Astrocyte of the hippocampus (primary cell): ENCODE data around the gene PSEN1.
A peak's percentile ranks its signal among the peaks of the same experiment; 100 is the strongest.

Experiments
- DNase-seq: peaks from one replicate; pipeline ENCODE4 v3.0.0; 2011; ENCODE audit warnings: low read depth, low spot score

PSEN1 gene

GRCh38 chr14:73239393-73240241, 103.3 kb downstream of the PSEN1 start:
- DNase-seq: peak; percentile 89

GRCh38 chr14:73240816-73241480, 104.6 kb downstream of the PSEN1 start:
- no peak for DNase-seq

- DNase-seq: no peak
Observed at GRCh38 chr14:73241481-73242165, 105.3 kb downstream of the PSEN1 start.

- no peak for DNase-seq
Observed at GRCh38 chr14:73242357-73242901, 106.1 kb downstream of the PSEN1 start.

- DNase-seq: no peak
Observed at GRCh38 chr14:73243341-73243740, 107.0 kb downstream of the PSEN1 start.

- DNase-seq: no peak
Observed at GRCh38 chr14:73243748-73244147, 107.4 kb downstream of the PSEN1 start.

GRCh38 chr14:73244541-73245290, 108.4 kb downstream of the PSEN1 start:
- no peak for DNase-seq

- DNase-seq: peak; percentile 62
Observed at GRCh38 chr14:73245480-73246325, 109.4 kb downstream of the PSEN1 start.

GRCh38 chr14:73246387-73247150, 110.3 kb downstream of the PSEN1 start:
- no peak for DNase-seq

- no peak for DNase-seq
Observed at GRCh38 chr14:73248108-73248868, 112.0 kb downstream of the PSEN1 start.

- DNase-seq: no peak
Observed at GRCh38 chr14:73249108-73249507, 112.8 kb downstream of the PSEN1 start.

GRCh38 chr14:73249564-73250316, 113.4 kb downstream of the PSEN1 start:
- no peak for DNase-seq

- DNase-seq: no peak
Observed at GRCh38 chr14:73250317-73250713, 114.0 kb downstream of the PSEN1 start.

GRCh38 chr14:73250781-73251500, 114.6 kb downstream of the PSEN1 start:
- no peak for DNase-seq

- no peak for DNase-seq
Observed at GRCh38 chr14:73251516-73252215, 115.4 kb downstream of the PSEN1 start.

GRCh38 chr14:73252491-73253322, 116.4 kb downstream of the PSEN1 start:
- DNase-seq: no peak
